NCI-H2107 (cell line): ENCODE data around the gene CCSER2.
"Not testable (repeated sequence)": the region's sequence is repeated elsewhere in the genome, so short reads cannot be mapped to it uniquely, and the experiment has no call there.

Experiments
- DNase-seq: peaks from one replicate; lab custom pipeline; 2025; lab: John Stamatoyannopoulos, UW

Gene CCSER2, protein sequence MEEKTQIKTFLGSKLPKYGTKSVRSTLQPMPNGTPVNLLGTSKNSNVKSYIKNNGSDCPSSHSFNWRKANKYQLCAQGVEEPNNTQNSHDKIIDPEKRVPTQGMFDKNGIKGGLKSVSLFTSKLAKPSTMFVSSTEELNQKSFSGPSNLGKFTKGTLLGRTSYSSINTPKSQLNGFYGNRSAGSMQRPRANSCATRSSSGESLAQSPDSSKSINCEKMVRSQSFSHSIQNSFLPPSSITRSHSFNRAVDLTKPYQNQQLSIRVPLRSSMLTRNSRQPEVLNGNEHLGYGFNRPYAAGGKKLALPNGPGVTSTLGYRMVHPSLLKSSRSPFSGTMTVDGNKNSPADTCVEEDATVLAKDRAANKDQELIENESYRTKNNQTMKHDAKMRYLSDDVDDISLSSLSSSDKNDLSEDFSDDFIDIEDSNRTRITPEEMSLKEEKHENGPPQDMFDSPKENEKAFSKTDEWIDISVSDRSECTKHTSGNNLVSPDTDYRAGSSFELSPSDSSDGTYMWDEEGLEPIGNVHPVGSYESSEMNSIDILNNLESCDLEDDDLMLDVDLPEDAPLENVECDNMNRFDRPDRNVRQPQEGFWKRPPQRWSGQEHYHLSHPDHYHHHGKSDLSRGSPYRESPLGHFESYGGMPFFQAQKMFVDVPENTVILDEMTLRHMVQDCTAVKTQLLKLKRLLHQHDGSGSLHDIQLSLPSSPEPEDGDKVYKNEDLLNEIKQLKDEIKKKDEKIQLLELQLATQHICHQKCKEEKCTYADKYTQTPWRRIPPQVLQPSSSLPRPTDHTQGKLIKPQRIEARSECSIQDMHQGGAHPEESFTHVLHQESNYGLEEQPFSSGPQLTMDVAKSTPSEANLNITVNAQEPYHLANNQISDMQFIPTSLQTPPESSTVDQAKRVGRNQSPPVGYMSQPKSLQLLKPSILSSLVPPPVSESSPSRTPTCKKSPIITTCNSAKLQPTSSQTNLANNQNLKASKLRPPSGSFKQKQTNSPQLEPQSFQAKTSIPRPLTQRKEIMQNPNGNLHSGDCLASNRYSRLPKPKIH

DNA sequence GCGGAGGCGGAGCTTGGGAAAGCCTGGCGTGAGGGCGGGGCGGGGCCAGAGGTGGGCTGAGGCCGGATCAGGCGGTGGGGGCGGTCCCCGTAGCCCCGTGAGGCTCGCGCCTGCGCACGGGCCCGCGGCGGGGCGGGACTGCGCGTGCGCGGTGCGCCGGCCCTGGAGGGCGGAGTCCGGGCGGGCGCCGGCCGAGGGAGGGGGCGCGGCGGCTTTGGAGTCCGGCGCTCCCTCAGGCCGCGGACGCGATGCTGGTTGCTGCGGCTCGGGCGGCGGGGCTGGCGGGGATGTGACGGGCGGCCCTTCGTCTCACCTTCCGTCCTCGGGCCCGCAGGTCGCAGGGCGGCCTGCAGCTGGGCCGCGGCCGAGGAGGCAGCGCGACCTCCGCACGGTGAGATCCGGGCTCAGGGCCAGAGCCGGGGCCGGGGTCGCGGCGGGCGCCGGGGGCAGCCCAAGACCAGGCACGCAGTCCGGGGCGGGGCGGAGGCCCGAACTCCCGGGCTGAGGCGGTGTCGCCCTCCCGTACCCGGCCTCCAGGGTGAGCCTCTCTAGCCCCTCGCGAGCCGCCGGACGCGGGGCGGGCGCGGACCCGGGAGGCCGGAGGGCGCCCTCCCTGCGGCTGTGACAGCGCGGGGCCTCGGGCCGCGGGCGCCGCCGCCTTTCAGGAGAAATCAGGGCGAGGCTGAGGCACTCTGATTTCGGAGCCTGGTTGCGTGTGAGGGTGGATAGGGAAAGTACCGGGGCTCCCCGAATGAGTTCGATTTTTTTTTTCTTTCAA is at the start of gene CCSER2:
TSS of gene CCSER2 (plus strand) at position 172 of the 778 bp plus-strand sequence. CDS start 42,464 bp downstream, outside the sequence.
- DNase-seq: peak; percentile 70

DNA sequence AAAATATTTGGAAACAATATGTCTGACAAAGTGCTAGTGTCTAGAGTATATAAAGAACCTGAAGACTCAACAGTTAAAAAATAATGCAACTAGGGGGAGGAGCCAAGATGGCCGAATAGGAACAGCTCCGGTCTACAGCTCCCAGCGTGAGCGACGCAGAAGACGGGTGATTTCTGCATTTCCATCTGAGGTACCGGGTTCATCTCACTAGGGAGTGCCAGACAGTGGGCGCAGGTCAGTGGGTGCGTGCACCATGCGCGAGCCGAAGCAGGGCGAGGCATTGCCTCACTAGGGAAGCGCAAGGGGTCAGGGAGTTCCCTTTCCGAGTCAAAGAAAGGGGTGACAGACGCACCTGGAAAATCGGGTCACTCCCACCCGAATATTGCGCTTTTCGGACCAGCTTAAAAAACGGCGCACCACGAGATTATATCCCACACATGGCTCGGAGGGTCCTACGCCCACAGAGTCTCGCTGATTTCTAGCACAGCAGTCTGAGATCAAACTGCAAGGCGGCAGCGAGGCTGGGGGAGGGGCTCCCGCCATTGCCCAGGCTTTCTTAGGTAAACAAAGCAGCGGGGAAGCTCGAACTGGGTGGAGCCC is 48.4 kb upstream of the CCSER2 start:
- DNase-seq: not testable (repeated sequence)

DNA sequence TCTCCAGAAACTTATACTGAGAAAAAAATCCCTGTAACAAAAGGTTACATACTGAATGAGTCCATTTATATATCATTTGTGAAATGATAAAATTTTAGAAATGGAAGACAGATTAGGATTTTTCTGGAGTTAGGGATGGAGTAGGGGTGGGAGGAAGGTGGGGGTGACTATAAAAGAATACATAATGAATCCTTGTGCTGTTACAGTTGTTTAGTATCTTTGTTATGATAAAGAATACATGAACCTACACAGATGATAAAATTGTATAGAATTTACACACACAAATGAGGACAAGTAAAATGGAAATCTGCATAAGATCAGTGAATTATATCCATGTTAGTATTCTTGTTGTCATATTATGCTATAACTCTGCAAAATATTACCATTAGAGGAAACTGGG is 41.7 kb upstream of the CCSER2 start:
- DNase-seq: no peak

DNA sequence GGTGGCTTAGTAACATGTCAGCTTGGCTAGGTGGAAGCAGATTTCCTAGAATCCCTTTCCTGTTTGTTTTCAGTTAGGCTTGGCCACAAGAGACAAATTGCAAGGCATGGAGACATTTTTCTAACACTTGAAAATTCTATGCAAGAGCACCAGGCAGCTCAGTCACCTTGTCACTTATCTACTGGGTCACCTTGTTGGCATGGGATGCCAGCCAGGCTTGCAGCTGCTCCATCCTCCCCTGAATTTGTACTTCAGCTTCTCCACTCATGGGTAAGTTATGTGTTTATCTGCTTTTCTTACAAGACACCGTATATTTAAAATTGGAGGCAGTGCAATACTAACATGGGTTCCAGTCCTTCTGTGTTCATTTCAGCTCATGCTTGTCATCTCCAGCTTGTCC is 40.2 kb upstream of the CCSER2 start:
- DNase-seq: no peak

DNA sequence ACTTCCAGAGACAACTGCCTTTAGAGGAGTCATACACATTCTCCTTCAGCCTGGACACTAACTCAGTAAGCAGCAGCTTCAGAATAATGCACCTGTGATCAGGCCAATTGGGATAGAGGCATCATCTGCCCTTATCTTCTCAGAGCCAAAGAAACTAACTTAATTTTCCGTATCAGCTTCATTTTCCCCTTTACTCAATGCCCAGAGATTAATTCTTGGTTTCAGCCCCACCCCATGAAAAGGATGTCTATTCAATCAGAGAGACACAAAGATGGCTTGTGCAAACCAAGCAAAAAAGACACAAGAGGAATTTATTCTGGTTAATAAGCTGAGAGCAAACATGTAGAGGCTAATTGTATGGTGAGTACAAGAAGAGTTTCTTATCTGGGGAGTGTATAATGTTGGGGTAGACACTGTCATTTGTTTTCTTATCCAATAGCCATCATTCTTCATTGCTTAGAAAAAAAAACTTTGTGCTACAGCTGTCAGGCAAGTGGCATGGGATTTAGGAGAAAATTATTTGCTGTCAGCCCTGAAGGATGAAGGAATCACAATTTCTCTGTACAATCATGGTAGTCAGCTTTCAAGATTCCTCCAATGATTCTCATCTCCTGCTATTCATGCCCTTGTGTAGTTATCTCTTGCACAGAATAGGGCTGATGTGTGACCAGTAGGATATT is 38.7 kb upstream of the CCSER2 start:
- DNase-seq: no peak

DNA sequence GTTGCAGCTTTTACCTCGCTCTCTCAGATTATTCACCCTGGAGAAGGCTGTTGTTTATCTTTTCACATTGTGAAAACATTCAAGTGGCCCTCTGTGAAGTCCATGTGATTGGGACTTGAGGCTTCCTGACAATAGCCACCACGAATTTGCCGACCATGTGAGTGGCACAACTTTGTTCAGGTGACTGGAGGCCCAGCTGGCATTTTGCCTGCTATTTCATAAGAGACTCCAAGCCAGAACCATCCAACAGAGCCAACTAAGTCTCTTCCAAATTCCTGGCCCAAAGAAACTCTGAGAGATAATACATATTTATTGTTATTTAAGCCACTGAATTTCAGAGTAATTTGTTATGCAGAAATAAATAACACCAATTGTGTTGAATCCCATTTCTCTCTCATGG is 38.2 kb upstream of the CCSER2 start:
- no peak for DNase-seq

DNA sequence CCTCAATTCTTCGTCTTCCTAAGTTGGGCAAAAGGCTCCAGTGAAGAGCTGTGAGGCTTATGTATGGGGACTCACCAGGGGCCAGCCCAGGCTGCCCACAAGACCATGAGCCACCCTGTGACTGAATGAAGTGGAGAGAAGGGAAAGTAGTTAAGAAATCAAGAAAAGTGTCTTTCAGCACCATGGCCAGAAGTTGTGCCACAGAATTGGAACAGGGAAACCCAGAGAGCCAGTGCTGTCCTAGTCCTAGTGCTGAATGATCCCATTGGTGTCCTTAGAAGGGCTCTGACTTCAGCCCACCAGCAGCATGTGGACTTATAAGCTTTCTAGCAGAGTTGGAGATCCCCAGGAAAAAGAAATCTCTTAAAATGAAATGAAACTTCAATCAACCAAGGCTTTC is 37.0 kb upstream of the CCSER2 start:
- no peak for DNase-seq

DNA sequence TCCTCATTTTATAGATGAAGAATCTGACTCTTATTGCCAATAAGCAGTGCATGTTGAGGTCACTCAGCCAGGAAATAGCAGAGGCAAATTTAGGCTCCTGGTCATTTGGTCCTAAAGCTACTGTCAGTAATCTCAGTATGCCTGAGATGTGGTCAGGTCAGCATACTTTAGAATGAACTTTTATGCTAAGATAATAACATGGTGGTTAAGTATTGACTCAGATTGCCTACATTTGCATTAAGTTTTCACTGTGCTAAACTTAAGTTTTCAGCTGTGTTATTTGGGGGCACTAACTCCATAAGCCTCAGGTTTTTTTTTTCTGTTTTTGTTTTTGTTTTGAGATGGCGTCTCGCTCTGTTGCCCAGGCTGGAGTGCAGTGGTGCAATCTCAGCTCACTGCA is 35.9 kb upstream of the CCSER2 start:
- no peak for DNase-seq

DNA sequence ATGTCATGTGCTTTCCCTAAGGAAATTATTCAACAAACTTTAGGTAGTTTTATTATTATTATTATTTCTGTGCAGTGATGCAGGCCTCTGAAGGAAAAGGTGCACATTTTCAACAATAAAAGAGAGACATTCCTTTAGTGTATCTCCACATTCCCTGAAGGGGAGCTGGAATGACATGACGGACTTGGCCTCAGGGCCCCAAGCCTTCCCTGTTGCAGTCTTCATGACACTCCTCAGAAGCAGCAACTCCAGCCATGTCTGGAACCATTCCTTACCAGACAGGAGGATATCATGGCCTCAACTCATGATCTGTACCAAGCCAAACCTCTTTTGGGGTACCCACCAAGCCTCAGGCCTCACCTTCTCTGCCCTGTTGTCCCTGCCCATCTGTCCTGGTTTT is 35.2 kb upstream of the CCSER2 start:
- no peak for DNase-seq

DNA sequence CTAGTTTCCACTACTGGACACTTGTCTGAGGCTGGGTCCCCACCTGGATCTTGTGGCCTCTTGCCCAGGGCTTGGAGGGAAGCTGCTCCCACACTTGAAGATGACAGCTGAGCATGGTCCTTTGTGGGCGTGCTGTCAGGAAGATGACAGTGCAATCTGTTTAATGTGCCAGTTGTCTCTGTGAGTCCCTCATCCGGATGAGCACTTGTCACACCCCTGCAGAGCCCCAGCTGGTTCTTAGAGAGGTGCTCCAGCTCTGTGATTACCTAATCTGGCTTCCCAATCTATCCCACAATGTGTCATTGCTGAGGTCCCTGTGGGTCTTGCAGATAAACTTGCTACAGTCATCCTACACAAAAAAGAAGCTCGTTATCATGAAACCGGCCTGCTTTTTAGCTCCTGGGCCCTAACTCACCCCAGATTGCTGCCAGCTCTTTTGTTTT is 34.8 kb upstream of the CCSER2 start:
- no peak for DNase-seq

DNA sequence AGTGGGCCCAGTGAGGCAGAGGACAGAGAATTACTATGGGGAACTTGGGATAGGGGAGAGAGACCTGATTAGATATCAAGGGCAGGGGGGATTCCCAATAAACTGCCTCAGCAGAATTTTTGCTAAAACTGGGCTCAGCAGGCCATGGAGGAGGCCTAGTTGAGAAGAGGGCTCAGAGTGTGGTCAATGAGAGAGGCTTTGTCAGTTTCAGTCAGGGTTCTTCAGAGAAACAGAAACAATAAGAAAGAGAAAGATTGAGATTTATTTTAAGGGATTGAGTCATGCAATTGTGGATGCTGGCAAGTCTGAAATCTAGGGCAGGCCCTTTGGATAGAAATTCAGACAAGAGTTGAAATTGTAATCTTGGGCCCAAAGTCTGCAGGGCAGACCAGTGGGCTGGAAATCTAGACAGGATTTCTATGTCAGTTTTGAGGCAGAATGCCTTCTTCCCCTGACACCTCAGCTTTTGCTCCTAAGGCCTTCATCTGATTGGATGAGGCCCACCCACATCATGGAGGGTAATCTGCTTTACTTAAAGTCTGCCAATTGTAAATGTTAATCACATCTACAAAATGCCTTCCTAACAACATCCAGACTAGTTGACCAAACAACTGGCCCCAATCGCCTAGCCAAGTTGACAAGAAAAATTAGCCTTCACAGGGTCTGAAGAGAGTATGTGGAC is 33.5 kb upstream of the CCSER2 start:
- no peak for DNase-seq

DNA sequence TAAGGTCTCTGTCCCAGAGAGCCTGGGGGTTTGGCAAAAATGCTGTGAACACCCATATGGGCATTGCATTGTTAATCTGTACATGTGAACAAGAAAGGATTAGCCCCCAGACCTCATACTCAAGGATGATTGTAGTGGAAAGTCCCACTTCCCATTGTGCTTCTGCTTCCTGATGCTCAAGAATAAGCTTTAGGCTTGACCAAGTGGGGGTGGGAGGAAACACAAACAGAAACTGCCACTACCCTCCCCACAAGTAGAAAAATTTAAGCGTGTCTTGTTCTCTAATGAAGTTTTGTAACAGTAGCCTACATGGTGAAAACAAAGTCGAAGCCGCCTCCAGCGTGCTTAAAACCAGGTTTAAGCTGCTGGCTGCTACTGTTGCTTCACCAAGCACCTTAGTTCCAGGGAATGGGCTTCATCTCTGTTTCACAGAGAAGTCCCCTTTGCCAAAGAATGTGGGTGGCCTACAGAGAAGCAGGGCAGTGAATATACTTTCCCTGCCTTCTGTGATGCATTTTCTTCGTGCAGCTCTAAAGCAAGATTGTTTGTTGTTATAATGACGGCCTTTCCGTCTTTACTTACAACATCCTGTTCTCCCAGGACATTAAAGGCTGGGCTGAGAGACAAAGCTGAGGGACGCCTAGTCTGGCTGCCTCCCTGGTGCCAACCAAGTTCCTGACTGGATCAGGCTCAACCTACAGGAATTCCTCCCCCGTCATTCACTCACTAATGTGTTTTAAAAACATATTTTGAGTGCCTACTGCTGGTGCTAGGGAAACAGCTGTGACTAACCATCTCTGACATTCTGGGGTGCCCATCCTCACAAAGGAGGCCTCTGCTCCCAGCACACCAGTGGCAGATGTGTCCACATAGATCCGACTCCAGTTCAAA is 32.1 kb upstream of the CCSER2 start:
- DNase-seq: no peak

DNA sequence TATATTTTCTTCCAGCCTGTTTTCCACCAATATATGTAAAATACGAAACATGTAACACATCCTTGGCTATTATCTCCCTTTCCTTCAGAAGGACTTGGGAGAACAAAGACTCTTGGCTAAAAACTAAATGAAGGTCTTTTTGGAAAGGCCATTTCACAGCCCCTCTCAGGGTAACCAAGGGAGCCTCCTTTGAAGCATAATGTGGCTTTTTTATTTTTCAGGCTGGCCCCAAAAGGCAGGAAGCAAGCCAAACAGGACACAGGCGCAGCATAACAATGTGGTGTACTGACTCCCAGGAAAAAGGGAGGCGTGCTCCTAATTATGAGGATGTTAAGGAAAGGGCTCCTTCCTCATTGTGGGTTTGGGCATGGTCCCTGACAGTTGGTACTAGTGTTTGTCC is 30.3 kb upstream of the CCSER2 start:
- DNase-seq: no peak

DNA sequence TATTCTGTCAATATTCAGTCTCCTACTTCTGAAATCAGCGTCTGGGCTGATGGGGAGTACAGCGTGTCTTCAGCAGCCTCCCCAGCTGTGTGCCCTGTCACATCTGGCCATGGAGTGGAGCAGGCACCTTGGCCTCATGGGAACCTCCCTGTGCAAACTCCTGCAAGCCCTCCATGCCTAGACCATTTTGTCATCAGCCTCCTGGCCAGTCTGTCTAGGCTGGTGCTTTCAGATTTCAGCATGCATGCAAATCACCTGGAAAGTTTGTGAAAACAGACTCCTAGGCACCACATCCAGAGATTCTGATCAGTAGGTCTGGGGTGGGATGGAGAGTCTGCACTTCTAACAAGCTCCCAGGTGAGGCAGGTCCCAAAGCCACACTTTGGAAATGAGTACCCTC is 26.2 kb upstream of the CCSER2 start:
- DNase-seq: no peak

DNA sequence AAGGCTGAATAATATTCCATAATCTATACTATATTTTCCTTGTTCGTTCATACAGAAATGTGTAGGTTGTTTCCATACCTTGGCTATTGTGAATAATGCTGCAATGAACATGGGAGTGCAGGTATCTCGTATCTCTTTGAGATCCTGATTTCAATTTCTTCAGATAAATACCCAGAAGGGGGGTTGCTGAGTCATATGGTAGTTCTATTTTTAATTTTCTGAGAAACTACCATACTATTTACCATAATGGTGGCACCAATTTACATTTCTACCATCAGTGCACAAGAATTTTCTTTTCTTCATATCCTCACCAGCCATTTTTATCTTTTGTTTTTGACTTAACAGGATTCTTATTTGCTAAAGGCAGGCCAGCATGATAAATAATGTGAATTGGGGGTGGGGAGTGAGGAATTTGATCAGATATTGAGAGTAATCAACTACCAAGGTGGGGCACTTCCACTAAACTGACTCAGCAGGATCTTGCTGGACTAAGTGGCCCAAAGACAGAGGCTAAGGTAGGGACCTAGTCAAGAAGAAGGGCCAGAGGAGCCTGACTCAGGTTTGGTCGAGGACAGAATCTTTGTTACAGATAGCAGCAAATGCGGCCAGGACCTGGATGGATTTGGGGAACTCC is 21.5 kb upstream of the CCSER2 start:
- no peak for DNase-seq

DNA sequence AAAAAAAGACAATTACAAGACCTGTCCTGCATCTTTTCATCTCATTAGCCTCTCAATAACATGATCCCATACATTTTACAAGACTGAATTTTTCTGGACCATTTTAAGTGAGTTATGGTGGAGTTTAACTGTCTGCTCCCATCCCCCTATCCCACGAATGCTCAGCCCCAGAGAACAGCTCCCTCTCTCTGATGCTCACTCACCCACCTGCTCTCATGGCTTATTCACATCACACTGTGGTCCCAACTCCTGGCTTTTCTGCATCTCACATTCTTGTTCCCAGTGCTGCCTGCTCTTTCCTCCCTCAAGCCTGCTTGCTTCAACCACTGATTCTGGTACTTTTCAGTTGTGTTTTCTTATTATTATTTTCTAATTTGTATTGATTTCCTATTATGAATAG is 20.4 kb upstream of the CCSER2 start:
- DNase-seq: no peak

DNA sequence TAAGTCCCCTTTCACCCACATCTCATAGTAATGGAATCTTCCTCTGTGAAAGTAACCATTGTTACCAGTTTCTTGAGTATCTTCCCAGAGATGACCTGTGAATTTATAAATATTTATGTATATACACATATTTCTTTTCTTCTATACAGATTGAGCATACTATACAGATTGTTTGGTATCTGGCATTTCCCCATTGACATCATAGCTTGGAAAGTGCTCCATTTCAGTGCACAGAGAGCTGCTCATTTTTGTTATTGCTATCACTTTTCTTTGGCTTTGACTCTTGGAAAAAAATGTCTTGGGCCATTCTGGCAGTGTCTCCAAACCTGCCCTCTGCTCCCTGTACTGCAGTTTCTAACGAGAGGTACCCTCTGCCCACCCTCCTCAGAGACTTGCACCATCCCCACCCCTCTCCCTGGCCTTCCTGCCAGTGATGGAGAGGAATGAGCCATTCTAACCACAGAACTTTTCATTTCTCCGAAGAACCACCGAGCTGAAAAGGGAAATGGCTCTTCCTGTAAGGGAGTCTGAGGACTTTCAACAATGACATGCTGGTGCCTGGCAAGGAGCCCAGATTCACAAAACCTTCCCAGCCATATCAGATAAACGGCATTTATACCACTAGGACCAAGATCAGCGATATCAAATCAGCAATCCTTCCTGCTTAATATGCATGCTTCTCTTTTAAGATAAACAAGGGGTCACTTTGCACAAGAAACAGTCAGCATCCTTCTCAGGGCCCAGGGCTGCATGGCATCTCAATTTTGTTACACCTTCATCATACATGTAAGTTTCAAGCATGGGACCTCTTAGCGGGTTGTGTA is 19.7 kb upstream of the CCSER2 start:
- DNase-seq: no peak

DNA sequence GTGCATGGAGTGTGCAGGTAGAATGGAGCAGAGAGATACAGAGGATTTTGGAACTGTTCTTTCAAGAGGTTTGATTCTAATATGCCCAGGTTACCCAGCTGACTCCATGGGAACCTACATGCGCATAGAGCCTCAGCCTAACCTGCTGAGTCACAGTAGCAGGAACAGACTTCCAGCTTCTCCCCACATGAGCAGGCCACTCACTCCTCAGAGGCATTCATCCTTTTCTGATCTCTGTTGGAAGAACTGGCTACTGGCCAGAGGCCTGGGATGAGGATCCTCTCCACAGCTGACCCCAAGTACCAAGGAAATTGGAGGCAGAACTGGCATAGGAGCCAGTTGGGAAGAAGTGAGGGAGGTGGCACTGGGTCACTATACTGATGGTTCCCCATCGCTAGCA is 17.9 kb upstream of the CCSER2 start:
- no peak for DNase-seq
